GM18511 (cell line): ENCODE measurements around the gene INHBC.
"Not testable (repeated sequence)": the region's sequence is repeated elsewhere in the genome, so short reads cannot be mapped to it uniquely, and the experiment has no call there.

ENCODE experiments used
- ATAC-seq: cut with Tn5 transposase; IDR thresholded peaks from one replicate; pipeline ENCODE4 v1.9.1; 2021; ENCODE audit warnings: mild to moderate bottlenecking, moderate library complexity; ENCODE audit not compliant: unreplicated experiment

INHBC gene

GRCh38 chr12:57479376-57480115 is 45.0 kb downstream of the INHBC start, which contains the start of gene ARHGAP9:
Gene ARHGAP9 (minus strand): TSS chr12:57479866. CDS start chr12:57479406, 460 bp downstream.
- peak; percentile 32 for ATAC-seq

GRCh38 chr12:57481671-57482070 is 47.1 kb downstream of the INHBC start:
- ATAC-seq: no peak

GRCh38 chr12:57483466-57483865 is 48.9 kb downstream of the INHBC start:
- no peak for ATAC-seq

GRCh38 chr12:57485695-57486094 is 51.1 kb downstream of the INHBC start:
- no peak for ATAC-seq

- no peak for ATAC-seq
Measured at GRCh38 chr12:57487055-57487596, 52.5 kb downstream of the INHBC start.

- ATAC-seq: peak; percentile 98
Measured at GRCh38 chr12:57487597-57488401, 53.2 kb downstream of the INHBC start, which contains the start of gene MARS1. Gene MARS1 (plus strand): TSS chr12:57488068. CDS start chr12:57488091, 23 bp downstream.

- ATAC-seq: no peak
Measured at GRCh38 chr12:57488402-57489156, 54.0 kb downstream of the INHBC start.

GRCh38 chr12:57489157-57489641 is 54.6 kb downstream of the INHBC start:
- no peak for ATAC-seq

GRCh38 chr12:57490126-57490525 is 55.5 kb downstream of the INHBC start:
- ATAC-seq: no peak

GRCh38 chr12:57491393-57492280 is 57.1 kb downstream of the INHBC start:
- no peak for ATAC-seq

GRCh38 chr12:57495051-57495701 is 60.6 kb downstream of the INHBC start:
- ATAC-seq: not testable (repeated sequence)

GRCh38 chr12:57496822-57497221 is 62.2 kb downstream of the INHBC start:
- ATAC-seq: no peak

GRCh38 chr12:57497223-57498131 is 62.9 kb downstream of the INHBC start:
- no peak for ATAC-seq

GRCh38 chr12:57498132-57498502 is 63.5 kb downstream of the INHBC start:
- no peak for ATAC-seq

- no peak for ATAC-seq
Measured at GRCh38 chr12:57498571-57498970, 64.0 kb downstream of the INHBC start.

- ATAC-seq: no peak
Measured at GRCh38 chr12:57500213-57500612, 65.6 kb downstream of the INHBC start.
